T-helper 1 cell treated with Interleukin-12 subunit alpha and Interleukin-12 subunit beta and Interleukin-4 antibody, amounts not matched to agents 30 ng/mL and 1 ng/mL, for 36 hours (primary cell): Measurements from ENCODE around the gene PNLIPRP2. TPM values are rescaled to one million over a fixed set of nuclear protein-coding genes. Genes with fewer than 3 reads are reported as not detected.

Experiments used
- intact Hi-C: fragments of 100-400 bp; cut with micrococcal nuclease; formaldehyde crosslinking; loops from one replicate; pipeline ENCODE4 v1.15.1; 2024
- total RNA-seq: library from RNA; stranded (reverse); gene quantifications from 2 replicates; pipeline ENCODE4 v1.2.3, GENCODE V29; 2022

The PNLIPRP2 gene
- total RNA-seq = not detected in 2 replicates

- intact Hi-C loops = no loop called here
Observed at GRCh38 chr10:116620423-116621400, at the start of gene PNLIPRP2. Gene PNLIPRP2 (plus strand): TSS chr10:116620953.

- intact Hi-C loops = no loop called here
Observed at GRCh38 chr10:116574797-116575196, 46.0 kb upstream of the PNLIPRP2 start.

GRCh38 chr10:116587878-116588591, 32.7 kb upstream of the PNLIPRP2 start:
- intact Hi-C loops = no loop called here

GRCh38 chr10:116588995-116589394, 31.8 kb upstream of the PNLIPRP2 start:
- intact Hi-C loops = no loop called here

- intact Hi-C loops = no loop called here
Observed at GRCh38 chr10:116589926-116590325, 30.8 kb upstream of the PNLIPRP2 start.

- intact Hi-C loops = no loop called here
Observed at GRCh38 chr10:116590590-116591444, 29.9 kb upstream of the PNLIPRP2 start, which contains the start of gene PNLIPRP1. Gene PNLIPRP1 (plus strand): TSS chr10:116590959. CDS start chr10:116591130, 171 bp downstream.

- intact Hi-C loops = no loop called here
Observed at GRCh38 chr10:116593139-116593740, 27.5 kb upstream of the PNLIPRP2 start.

GRCh38 chr10:116594525-116595035, 26.2 kb upstream of the PNLIPRP2 start:
- intact Hi-C loops = no loop called here

GRCh38 chr10:116596062-116596461, 24.7 kb upstream of the PNLIPRP2 start:
- intact Hi-C loops = no loop called here

- intact Hi-C loops = no loop called here
Observed at GRCh38 chr10:116597543-116597942, 23.2 kb upstream of the PNLIPRP2 start.

GRCh38 chr10:116598329-116598728, 22.4 kb upstream of the PNLIPRP2 start:
- intact Hi-C loops = no loop called here

- intact Hi-C loops = no loop called here
Observed at GRCh38 chr10:116599991-116600390, 20.8 kb upstream of the PNLIPRP2 start.

- intact Hi-C loops = no loop called here
Observed at GRCh38 chr10:116602648-116603400, 17.9 kb upstream of the PNLIPRP2 start.

GRCh38 chr10:116606061-116606483, 14.7 kb upstream of the PNLIPRP2 start:
- intact Hi-C loops = no loop called here

GRCh38 chr10:116607336-116607735, 13.4 kb upstream of the PNLIPRP2 start:
- intact Hi-C loops = no loop called here

GRCh38 chr10:116608686-116609594, 11.8 kb upstream of the PNLIPRP2 start:
- intact Hi-C loops = no loop called here

GRCh38 chr10:116610443-116611152, 10.2 kb upstream of the PNLIPRP2 start:
- intact Hi-C loops = no loop called here

GRCh38 chr10:116611153-116611545, 9.6 kb upstream of the PNLIPRP2 start:
- intact Hi-C loops = no loop called here
